Left ventricle myocardium inferior (tissue), 1 donor: ENCODE measurements around the gene DTNB. TPM values are rescaled to one million over a fixed set of nuclear protein-coding genes. Genes with fewer than 3 reads are reported as not detected.

Experiments used
- DNase-seq: peaks from one replicate; pipeline ENCODE4 v3.0.0-alpha.2; 2020
- H3K27ac ChIP-seq: fragments of 200-600 bp; replicated peaks from 2 replicates; pipeline ENCODE4 v1.8.0; 2021
- H3K27me3 ChIP-seq: fragments of 200-600 bp; 2 replicates; pipeline ENCODE4 v1.8.0; 2021; ENCODE audit warnings: low read depth
- H3K36me3 ChIP-seq: fragments of 200-600 bp; 2 replicates; pipeline ENCODE4 v1.8.0; 2021
- H3K4me1 ChIP-seq: fragments of 200-600 bp; 2 replicates; pipeline ENCODE4 v1.8.0; 2021
- H3K4me3 ChIP-seq: fragments of 200-600 bp; 2 replicates; pipeline ENCODE4 v1.8.0; 2021; ENCODE audit warnings: mild to moderate bottlenecking, moderate library complexity
- H3K9me3 ChIP-seq: fragments of 200-600 bp; replicated peaks from 2 replicates; pipeline ENCODE4 v1.8.0; 2021
- CTCF ChIP-seq: fragments of 200-600 bp; IDR thresholded peaks from 2 replicates; pipeline ENCODE4 v1.8.0; 2021; ENCODE audit warnings: antibody characterized with exemption, mild to moderate bottlenecking, borderline replicate concordance
- intact Hi-C: fragments of 100-400 bp; cut with micrococcal nuclease; formaldehyde crosslinking; loops from one replicate; pipeline ENCODE4 v1.11.0; 2022
- total RNA-seq: library from RNA; stranded (reverse); fragmentation: NEBNext Ultra II Directional; extraction: Animal tissue kit (Norgen Biotek cat#: 25700); gene quantifications from one replicate; pipeline ENCODE4 v1.2.1, GENCODE V29; 2021
- donor health status: DM: no; HTN: yes; CAD: no; lungs with severe emphysema.

Gene DTNB
- total RNA-seq, 1 donor from 2014 or later, result 4.5 TPM

DNA sequence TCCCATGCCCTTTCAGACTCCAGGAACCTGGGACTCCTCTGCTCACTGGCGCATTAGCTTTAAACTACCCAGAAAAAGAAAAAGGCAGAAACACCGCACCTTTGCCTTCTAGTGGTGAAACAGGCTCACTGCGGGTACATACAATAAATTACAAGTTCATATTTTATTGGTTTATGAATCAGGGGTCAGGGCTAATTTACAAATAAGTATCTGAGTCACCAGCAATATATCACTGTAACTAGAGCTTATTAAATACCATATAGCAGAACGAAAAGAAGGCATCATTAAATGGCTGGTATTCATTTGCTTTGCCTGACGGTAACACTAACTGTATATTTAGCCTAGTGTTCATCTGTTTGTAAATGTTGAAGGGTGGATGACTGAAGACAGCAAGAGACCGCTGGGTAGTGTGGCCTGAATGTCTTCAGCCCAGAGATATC lies 26.9 kb upstream of the DTNB start:
- H3K27ac ChIP-seq, result no peak overlapping the region
- intact Hi-C loops, result no loop called here
- H3K36me3 ChIP-seq, result no peaks in the 10 kb centered on the region
- H3K4me3 ChIP-seq, result no peak overlapping the region
- peak; percentile 69 for TF ChIP-seq CTCF
- H3K4me1 ChIP-seq, result no peaks in the 10 kb centered on the region
- H3K27me3 ChIP-seq, result peaks cover 6% of the 10 kb centered on the region
- no peaks in the 10 kb centered on the region for H3K9me3 ChIP-seq
- no peak for DNase-seq

- TF ChIP-seq CTCF, result no peak
- DNase-seq, result no peak
- H3K4me3 ChIP-seq, result no peak overlapping the region
- intact Hi-C loops, result no loop called here
- no peaks in the 10 kb centered on the region for H3K9me3 ChIP-seq
- H3K36me3 ChIP-seq, result no peaks in the 10 kb centered on the region
- H3K4me1 ChIP-seq, result no peaks in the 10 kb centered on the region
- H3K27ac ChIP-seq, result no peak overlapping the region
- peaks cover 6% of the 10 kb centered on the region for H3K27me3 ChIP-seq
These were observed 25.8 kb upstream of the DTNB start for GRCh38 chr2:25699216-25699615.

- Histone ChIP-seq H3K27ac (no peak overlapping the region), H3K4me1 (no peaks in the 10 kb centered on the region), H3K36me3 (no peaks in the 10 kb centered on the region), H3K27me3 (peaks cover 6% of the 10 kb centered on the region), H3K4me3 (no peak overlapping the region), H3K9me3 (no peaks in the 10 kb centered on the region)
- no peak for DNase-seq
- intact Hi-C loops, result no loop called here
- TF ChIP-seq CTCF, result no peak
These were observed 25.4 kb upstream of the DTNB start for GRCh38 chr2:25698752-25699151.

- no peak for DNase-seq
- Histone ChIP-seq H3K27me3 (peaks cover 11% of the 10 kb centered on the region), H3K36me3 (no peaks in the 10 kb centered on the region), H3K27ac (no peak overlapping the region), H3K4me3 (no peak overlapping the region), H3K9me3 (no peaks in the 10 kb centered on the region), H3K4me1 (no peaks in the 10 kb centered on the region)
- no peak for TF ChIP-seq CTCF
- intact Hi-C loops, result no loop called here
These were observed 24.4 kb upstream of the DTNB start for GRCh38 chr2:25697559-25698341.

- TF ChIP-seq CTCF, result no peak
- Histone ChIP-seq H3K27ac (peak overlapping the region; percentile 64), H3K4me1 (no peaks in the 10 kb centered on the region), H3K9me3 (no peaks in the 10 kb centered on the region), H3K4me3 (no peak overlapping the region), H3K27me3 (peaks cover 6% of the 10 kb centered on the region), H3K36me3 (no peaks in the 10 kb centered on the region)
- DNase-seq, result no peak
- intact Hi-C loops, result no loop called here
These were observed 19.5 kb upstream of the DTNB start for GRCh38 chr2:25692737-25693445.
